GM21447 (cell line): Measurements from ENCODE around the gene ALOXE3.

Source experiments
- ATAC-seq: cut with Tn5 transposase; IDR thresholded peaks from one replicate; pipeline ENCODE4 v1.9.1; 2021; ENCODE audit not compliant: unreplicated experiment

Gene ALOXE3

DNA sequence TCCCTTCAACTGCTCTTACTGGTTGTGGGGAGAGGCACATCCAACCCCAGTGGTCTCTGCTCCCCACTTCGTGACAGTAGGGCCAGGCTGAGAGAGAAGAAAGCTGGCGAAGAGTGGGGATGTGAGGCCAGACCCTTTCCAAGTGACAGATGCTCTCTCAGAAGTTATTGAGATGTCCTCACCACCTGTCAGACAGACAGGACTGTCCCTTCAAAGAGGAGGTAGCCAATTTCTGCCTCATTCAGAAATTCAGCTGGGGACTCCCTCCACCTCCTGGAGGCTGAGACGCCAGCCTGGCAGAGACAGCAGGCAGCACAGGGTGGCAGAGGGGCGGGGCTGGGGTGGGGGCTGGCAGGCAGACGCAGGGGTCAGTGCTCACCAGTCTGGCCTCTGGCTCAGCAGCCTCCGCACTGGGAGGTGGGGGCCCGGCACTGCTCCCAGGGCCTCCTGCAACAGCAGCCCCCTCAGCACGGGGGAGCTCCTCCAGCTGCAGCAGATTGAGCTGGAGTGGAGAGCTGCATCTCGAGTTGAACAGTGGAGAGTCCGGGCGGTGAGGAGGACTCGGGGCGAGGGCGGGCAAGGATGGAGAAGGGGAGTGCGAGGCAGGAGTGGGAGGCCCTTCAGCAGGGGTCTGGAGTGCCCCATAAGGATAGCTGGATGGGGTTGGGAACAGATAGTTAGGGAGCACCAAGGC, 24.7 kb upstream of the ALOXE3 start:
- no peak for ATAC-seq

DNA sequence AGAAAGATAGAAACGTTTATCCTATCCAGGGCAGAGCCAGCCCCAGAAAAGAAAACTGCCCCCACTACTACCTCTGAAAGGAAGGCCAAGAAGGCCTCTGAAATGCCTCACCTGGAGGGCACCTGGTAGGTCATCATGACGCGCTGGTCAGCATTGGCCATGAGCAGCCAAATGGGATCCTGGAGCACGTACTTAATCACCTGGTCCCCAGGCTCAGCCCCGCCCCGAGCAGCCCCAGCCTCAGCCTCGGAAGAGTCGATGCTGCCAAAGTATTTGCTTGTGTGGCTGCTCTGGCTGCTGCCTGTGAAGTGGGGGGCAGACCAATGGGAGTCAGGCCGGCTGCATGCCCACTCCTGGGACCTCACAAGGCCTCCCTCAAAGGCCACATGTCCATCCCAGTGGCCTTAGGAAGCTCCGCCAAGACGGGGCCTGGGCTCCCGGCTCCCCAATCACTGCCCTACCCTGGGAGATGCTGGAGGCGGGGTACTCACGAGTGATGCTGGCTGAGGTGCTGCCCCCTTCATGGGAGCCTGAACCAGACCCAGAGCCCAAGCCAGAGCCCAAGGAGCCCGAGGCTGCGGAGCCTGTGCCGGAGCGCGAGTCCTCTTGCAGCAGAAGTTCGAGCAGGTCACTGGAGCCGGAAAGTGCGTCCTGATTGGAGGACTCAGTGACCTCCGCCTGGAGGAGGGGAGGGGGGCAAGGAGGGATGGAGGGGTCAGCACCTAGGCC, 24.0 kb upstream of the ALOXE3 start:
- ATAC-seq, result no peak

DNA sequence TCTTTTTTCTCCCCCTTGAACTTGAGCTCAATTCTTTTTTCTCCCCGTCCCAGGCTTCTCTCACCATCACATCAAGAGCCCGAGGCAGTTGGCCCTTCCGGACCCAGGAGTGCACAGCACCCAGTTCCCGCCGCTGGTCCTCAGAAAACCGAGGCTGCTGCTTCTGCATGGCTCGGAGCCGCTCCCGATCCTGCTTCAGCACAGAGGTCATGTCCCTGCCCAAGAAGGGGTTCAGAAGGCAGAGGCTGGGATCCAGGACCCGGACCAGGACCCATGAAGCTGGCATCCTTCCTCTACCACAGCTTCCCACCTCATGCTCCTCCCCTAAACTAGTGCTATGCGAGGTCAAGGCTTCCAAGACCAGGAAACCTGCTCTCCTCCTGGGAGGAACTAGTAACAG, 23.4 kb upstream of the ALOXE3 start:
- no peak for ATAC-seq

DNA sequence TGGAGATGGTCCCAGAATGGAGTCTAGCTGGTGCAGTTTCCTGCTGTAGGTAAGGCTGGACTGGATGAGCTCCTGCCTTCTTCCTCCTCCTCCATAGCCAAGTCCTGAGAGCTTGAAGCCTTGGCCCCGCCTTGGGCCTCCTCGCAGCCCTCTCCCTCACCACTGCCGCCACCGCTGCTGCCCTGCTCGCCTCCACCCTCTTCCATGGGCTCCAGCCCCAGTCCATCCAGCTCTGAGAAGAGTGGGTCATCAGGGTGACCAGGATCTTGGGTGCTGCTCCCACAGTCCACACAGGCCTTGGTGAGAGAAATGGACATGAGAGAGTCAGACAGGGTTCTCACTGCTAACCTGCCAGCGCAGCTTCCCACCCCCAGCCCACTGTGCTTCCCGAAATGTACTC, 22.7 kb upstream of the ALOXE3 start:
- no peak for ATAC-seq

DNA sequence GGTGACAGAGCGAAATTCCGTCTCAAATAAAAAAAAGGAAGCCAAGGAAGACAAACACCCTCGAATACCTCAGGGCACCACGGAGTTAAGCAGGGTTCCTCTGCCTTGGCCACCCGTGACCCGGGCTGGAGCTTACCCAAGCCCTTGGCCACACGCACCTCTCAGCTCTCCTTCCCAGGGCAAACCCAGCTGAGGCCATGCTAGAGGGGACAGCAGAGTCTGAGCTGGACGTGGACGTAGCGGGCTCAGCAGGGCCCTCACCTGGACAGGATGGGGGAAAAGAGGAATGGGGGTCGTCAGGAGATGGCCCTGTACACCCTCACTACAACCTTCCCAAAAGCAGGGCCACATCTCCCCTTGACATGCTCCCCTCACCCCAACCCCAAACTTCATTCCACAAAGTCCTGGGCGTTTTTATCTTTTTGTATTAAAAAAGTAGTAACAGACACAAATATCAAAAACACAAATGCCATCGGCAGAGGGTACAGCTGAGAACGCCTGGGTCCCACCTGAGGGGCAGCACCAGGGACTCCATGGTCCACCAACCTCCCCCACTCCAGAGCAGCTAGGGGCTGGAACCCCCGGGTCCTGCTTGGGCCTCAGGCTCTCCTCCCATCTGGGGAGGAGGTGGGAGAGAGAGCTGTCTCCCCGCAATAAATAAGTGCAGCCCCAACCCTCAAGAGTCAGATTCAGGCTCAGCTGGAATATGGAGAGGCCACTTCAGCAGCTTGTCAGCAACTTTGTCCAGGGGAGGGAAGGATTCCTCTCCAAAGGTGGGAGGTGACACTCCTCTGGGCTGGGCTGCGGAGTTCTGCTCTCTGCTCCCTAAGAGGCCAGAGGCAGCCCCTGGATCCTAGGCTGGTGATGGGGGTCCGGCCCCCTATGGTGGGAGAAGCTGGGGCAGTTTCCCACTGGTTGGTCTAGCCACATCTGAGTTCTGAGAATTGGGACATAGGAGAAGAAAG, 22.0 kb upstream of the ALOXE3 start:
- ATAC-seq, result no peak

DNA sequence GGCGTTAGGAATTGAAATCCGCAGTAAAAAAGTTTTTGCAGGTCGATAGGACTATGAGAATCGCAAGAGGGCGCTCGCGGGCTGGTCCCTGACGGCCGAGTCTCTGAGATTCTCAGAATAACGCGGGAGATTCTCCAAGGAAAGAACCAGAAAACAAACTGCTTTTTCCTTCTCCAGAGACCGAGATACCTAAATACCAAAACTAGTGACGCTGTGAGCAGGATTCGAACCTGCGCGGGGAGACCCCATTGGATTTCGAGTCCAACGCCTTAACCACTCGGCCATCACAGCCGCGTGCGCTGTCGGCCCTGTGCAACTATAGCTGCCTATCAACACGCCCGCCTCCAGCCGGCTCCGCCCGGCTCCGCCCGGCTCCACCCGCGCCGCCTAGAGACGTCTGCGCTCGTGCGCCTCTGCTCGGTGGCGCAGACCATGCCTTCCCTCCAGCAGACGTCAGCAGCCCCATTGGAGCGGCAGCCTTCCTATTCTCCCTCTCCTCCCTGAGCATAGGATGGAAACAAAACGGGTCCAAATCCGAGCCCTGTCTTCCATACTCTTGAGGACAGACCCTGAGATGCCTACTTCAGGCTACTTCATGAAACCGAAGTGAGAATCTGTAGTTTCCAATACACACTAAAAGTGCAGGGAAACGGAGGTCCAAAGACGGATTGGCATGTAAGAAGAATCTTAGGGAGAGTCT, 20.5 kb upstream of the ALOXE3 start:
- ATAC-seq, result peak; percentile 71

DNA sequence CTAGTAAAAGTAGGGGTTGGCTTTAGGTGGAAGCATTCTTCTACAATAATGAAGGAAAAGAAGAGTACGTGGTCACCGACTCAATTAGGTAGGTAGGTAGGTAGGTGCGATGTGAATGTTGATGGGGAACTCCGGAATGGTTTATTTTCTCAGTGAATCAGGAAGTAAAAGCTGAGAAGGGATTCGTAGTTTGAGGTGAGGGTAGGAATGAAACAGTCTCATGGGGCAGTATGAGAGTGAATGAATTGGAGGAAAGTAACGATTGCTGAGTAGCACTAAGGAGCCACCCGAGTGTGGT, 20.0 kb upstream of the ALOXE3 start:
- ATAC-seq, result no peak

DNA sequence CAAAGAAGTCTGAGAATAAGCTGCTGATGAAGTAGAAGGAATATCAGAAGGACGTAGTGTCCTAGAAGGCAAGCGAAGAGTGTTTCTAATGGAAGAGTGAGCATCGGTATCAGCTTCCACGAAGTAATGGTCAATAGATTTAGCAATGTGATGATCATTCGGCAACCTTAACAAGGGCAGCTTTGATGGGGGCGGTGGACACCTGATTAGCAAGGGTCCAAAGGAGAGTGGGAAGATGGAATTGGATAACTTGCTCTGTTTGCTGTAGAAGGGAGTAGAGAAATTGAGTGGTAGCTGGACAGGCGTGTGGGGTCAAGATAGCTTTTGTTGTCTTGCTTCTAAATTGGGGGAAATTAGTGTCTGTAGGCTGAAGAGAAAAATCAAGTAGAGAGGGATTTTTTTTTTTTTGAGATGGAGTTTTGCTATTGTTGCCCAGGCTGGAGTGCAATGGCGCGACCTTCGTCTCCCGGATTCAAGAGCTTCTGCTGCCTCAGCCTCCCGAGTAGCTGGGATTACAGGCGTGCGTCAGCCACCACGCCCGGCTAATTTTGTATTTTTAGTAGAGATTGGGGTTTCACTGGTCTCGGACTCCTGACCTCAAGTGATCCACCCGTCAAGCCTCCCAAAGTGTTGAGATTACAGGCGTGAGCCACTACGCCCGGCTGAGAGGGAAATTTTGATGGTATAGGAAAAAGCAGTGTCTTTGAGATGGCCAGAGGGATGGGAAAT, 19.5 kb upstream of the ALOXE3 start:
- no peak for ATAC-seq

DNA sequence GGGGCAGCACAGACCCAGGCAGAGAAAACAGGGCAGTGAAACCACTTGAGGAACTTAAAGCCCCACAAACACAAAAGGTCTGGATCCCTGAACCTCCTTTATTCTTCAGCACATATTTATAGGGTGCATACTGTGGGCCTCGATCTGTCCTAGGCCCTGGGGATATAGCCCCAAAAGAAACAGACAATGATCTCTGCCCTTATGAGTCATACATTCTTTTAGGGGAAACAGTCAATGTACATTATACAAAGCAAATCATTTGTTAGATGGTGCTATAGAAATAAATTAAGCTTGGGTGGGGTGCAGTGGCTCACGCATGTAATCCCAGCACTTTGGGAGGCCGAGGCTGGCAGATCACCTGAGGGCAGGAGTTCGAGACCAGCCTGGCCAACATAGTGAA, 15.6 kb upstream of the ALOXE3 start:
- ATAC-seq, result no peak

DNA sequence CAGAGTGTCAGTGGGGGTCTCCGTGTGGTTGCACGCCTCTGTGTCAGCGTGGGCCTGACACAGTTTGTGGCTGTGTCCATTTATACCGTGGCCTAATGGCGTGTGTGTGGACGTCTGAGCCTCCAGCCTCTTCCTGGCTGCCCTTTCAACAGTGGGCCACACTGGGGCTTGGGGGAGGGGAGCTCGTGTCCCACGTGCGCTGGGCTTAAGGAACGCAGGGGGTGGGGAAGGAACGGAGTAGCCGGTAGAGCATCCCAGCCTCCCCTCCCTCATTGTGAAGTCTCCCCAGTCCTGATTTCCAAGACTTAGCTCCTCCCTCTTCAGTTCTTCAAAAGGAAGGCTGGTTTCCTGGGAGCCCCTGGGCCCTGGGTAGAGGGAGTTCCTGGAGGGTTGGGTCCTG, 15.1 kb upstream of the ALOXE3 start:
- no peak for ATAC-seq

DNA sequence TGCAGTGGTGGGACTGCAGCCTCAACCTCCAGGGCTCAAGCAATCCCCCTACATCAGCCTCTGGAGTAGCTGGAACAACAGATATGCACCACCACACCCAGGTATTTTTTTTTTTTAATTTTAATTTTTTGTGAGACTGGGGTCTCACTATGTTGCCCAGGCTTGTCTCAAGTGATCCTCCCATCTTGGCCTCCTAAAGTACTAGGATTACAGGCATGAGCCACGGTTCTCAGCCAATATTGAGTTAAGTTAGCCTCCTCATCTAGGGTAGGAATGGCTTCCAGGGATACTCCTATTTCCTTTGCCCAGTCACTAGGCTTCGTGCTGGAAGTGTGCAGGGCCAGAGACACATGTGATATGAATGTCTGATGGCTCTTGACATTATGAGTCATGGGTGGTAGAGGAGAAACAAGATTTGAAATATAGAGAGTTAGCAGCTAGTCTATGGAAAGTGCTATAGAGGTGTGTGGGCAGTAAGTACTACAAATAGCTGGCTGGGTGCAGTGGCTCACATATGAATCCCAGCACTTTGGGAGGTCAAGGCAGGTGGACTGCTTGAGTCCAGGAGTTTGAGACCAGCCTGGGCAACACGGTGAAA, 13.6 kb upstream of the ALOXE3 start:
- ATAC-seq, result no peak

DNA sequence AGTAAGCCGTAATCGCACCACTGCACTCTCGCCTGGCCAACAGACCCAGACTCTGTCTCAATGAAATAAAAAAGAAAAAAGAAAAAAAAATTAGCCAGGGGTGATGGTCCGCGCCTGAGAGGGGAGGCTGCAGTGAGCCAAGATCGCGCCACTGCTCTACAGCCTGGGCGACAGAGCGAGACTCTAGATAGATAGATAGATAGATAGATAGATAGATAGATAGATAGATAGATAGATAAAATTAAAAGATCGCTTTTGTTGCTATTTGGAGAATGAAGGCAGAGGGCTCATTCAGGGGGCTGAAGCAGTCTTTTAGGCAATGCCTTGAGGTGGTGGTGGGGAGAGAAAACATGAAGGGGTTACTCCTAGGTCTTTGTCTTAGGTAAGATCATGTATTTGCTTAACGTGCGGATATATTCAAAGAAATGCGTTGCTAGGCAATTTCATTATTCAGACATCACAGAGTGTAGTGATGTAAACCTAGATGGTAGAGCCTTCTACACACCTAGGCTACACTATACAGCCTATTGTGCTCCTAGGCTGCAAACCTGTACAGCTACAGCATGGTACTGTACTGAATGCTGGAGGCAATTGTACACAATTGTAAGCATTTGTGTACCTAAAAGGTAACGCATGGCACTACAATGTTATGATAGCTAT, 9.9 kb upstream of the ALOXE3 start:
- ATAC-seq, result no peak

DNA sequence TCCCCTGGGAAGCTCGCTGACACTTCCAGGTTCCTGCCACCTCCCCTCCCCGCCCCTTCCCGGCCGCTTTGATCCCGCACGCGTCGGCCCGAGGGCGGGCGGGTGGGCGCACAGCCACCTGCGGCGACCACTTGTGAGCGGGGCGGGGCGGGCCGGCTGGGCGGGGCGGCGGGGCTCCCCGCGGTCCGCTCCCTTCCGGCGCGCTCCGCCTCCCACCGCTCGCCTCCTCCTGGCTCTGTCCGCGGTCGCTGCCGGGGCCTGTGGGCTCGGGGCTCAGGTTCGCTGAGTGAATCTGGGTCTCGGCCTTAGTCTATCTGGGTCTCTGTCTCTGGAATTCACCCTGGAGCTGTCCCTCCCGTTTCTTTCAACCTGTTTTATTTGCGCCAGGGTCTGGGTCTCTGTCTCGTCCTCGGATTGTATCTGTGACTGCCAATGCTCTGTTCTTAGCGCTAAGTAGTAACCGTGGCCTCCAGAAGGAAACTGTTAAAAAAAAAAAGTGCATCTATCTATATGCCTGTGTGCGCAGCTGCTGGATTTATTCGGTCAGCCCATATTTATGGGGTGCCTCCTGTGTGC, 8.3 kb upstream of the ALOXE3 start:
- ATAC-seq, result no peak

DNA sequence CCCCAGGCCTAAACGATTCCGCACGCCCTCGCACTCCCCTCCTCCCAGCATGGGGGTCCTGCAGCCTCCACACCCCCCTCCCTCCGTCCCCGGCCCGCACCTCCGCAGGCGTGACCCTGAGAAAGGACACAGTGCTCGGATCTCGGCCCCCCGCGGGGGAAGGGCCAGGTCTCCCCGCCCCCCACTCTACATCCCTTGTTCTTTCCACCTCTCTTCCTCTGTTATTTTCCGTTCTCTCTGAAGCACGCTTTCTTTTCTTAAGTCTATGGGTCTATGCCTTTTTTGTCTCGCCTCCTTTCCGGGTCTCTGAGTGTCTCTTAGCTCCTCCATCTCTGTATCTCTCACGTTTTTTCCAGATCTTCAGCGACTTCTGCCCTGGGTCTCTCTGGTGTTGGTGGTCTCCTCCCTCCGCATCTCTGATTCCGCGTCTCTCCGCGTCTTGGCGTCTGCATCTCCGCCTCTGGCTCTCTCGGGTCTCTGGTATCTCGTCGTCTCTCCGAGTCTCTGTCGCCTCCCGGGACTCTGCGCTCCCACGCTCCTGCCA, 7.7 kb upstream of the ALOXE3 start:
- no peak for ATAC-seq

DNA sequence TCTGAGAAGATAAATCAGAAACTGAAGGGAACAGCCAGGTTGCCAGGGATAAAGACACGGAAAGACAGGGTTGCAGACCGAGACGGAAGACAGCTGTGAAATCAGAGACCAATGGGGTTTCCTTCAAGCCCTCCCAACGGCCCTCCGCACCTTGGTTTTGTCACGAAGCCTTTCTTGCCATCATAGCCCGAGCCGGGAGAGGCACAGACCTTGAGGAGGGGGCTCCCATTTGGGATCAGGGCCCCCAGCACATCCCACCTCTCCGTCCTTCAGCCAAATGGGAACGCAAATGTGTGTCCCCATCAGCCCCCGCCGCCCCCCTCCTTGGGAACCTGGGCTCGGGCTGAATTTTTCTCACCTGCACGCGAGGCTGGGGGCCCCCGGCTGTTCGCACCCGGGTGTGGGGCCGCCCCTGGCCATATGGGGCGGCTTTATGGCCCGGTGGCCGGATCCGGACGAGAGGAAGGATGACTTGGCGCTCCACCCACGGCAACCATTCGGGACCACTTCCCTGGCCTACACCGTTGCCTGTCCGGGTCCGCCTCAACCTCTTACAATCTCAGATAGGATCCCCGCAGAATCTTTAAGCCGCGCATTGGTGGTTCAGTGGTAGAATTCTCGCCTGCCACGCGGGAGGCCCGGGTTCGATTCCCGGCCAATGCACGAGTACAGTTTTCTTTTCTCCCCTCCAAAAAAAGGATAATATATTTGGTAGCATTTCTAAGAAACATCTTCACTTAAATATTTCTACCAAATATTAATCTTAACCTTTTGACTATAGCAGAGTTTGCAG, 7.0 kb upstream of the ALOXE3 start:
- ATAC-seq, result peak; percentile 25

DNA sequence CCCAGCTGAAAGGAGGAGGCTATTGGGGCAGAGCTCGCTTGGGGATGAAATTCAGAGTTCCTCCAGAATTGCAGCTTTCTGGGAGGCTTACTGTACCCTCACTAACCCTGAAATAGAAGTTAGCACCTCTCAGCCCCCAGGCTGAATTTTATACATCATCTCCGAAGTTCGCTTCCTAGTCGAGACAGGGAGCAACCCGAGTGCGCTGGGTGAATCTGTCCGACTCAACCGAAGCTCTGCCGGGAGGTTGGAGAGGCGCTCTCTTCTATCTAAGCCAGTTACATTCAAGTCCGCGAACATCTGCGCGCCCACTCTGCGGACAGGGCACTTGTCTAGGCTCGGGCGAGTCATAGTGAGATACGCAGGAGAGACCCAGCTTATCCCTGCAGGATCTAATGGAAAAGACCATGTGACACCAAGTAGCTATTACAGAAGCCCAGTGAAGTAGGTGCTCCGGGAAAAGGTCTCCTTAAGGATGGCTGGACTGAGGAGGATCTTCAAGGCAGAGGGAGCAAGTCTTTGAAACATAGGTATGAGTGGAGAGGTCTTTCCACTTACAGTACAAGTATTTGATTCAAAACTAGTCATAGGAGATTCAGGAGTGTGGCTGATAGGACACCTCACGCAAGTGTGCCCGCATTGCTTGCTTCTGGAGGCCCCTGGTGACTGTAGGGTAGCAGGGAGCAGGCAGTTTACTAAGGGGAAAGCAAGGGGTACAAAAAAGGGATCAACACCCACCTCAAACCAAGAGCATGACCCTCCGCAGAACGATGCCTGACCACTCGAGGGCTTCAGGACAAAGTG, 6.2 kb upstream of the ALOXE3 start:
- ATAC-seq, result no peak

DNA sequence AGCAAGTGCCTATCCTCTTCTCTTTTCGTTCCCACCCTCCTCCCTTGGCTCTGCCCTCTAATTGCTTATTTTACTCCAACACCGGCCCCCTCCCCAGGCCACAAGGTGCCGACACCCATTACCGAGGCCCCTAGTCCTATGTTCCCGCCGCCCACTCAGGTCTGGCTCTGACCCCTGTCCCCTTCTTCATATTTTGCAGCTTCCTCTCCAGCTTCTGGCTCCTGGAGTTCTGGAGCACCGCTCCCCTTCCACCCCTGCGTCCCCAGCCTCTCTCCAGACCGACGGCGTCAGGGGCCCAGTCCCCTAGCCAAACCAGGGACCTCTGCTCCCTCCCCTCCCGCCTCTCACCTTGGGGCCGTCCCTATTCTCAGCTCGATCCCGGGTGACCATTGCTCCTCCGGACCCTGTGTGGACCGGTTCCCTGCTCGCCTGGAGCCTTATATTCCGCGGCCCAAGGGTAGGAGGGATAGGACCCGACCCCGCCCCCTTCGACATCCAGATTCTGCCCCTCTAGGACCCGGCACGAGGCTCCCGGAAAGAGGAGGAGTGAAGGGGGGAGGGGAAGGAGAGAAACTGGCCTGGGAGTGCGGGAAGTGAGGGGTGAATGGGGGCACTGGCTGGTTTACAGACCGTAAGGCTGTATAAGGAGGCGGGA, 5.5 kb upstream of the ALOXE3 start, which contains the start of gene HES7:
HES7 (minus strand) TSS at position 412 of the 655 bp plus-strand sequence; CDS start at position 390, 22 bp downstream.
- no peak for ATAC-seq
